K562 (cell line): ENCODE data around the gene LEPR. TPM values are rescaled to one million over a fixed set of nuclear protein-coding genes. Genes with fewer than 3 reads are reported as not detected.

ENCODE experiments used
- AFF1 ChIP-seq, 2 experiments: fragments of 450-650 bp; IDR thresholded peaks; 2 replicates each; pipeline ENCODE4 v1.6.1; 2018; ENCODE audit warnings: mild to moderate bottlenecking in 2 of 2, low read depth in 1 of 2; ENCODE audit not compliant: partially characterized antibody in 2 of 2
- CEBPB ChIP-seq: fragments of 450-650 bp; IDR thresholded peaks from 2 replicates; pipeline ENCODE4 v1.6.1; 2016; ENCODE audit warnings: missing genetic modification characterization, missing compliant biosample characterization
- HMG20B ChIP-seq: fragments of 250-450 bp; sonication (Bioruptor Pico); IDR thresholded peaks from 2 replicates; pipeline ENCODE4 v1.5.0; 2021; ENCODE audit warnings: mild to moderate bottlenecking
- HMGXB4 ChIP-seq: sonication (generic); formaldehyde crosslinking; IDR thresholded peaks from 2 replicates; pipeline ENCODE4 v1.8.1; 2023; ENCODE audit warnings: mild to moderate bottlenecking, missing genetic modification reagents
- HOXB6 ChIP-seq: fragments of 250-450 bp; sonication (Bioruptor Pico); IDR thresholded peaks from 2 replicates; pipeline ENCODE4 v1.5.1; 2022; ENCODE audit warnings: mild to moderate bottlenecking, borderline replicate concordance
- MLLT1 ChIP-seq, 2 experiments: fragments of 450-650 bp; IDR thresholded peaks; 2 replicates each; pipeline ENCODE4 v1.6.1; 2016
- RBFOX2 ChIP-seq: fragments of 200-400 bp; formaldehyde crosslinking; IDR thresholded peaks from 2 replicates; pipeline ENCODE4 v1.6.1; 2017; ENCODE audit warnings: low read depth, mild to moderate bottlenecking, low read length, moderate library complexity
- SMAD2 ChIP-seq: fragments of 150-350 bp; IDR thresholded peaks from 2 replicates; pipeline ENCODE4 v1.6.1; 2014; ENCODE audit warnings: low read depth, mild to moderate bottlenecking, low read length
- ZNF586 ChIP-seq: fragments of 450-650 bp; formaldehyde crosslinking; conservative IDR thresholded peaks from 2 replicates; pipeline ENCODE4 v1.4.0; 2020; ENCODE audit warnings: mild to moderate bottlenecking, moderate library complexity
- ZSCAN32 ChIP-seq: fragments of 450-650 bp; formaldehyde crosslinking; IDR thresholded peaks from 2 replicates; pipeline ENCODE4 v1.4.0; 2020; ENCODE audit warnings: mild to moderate bottlenecking, moderate library complexity
- polyA plus RNA-seq, 8 experiments: library from polyadenylated mRNA; depleted of rRNA in 4 of 8; stranded (reverse) in 5 of 8; unstranded in 3 of 8; fragments of >200 nt; fragmentation: Nextera tagmentation in 2 of 8; fragmentation: Illumina TruSeq in 1 of 8; extraction: Ambion mirVana in 2 of 8; extraction: Trizol in 1 of 8; gene quantifications; 2 replicates each; pipeline versions ENCODE4 v1.2.1 to v1.2.3, GENCODE V29; 2011 to 2014; ENCODE audit warnings: inconsistent platforms in 1 of 8, missing spikeins in 1 of 8
- total RNA-seq, 7 experiments: library from RNA; depleted of rRNA in 6 of 7; stranded (reverse); fragments of >200 nt in 6 of 7; fragmentation: Illumina TruSeq in 2 of 7; extraction: Trizol in 2 of 7; gene quantifications; 2 replicates each; pipeline versions ENCODE4 v1.2.1 to v1.2.3, GENCODE V29; 2011 to 2021; ENCODE audit warnings: low replicate concordance in 1 of 7
- TF ChIP-seq, protein P1 (sequence below): sonication (generic); formaldehyde crosslinking; IDR thresholded peaks from 2 replicates; pipeline ENCODE4 v1.4.0; 2020; ENCODE audit warnings: mild to moderate bottlenecking, missing genetic modification reagents
- TF ChIP-seq, protein P2 (sequence below): sonication (generic); formaldehyde crosslinking; IDR thresholded peaks from 2 replicates; pipeline ENCODE4 v1.8.0; 2023; ENCODE audit warnings: mild to moderate bottlenecking, missing genetic modification reagents

The LEPR gene
- total and polyA plus RNA-seq, 9 of the 15 experiments (the other 6 are each of a cell fraction or from before 2014, with no cell fraction given) = 12.2 to 111 (median 43.1) TPM

GRCh38 chr1:65419681-65420589, 533 bp upstream of the LEPR start (continued):
- no peak for TF ChIP-seq CEBPB
- TF ChIP-seq HOXB6 (CRISPR knock-in tag) = no peak
- TF ChIP-seq, protein P1, sequence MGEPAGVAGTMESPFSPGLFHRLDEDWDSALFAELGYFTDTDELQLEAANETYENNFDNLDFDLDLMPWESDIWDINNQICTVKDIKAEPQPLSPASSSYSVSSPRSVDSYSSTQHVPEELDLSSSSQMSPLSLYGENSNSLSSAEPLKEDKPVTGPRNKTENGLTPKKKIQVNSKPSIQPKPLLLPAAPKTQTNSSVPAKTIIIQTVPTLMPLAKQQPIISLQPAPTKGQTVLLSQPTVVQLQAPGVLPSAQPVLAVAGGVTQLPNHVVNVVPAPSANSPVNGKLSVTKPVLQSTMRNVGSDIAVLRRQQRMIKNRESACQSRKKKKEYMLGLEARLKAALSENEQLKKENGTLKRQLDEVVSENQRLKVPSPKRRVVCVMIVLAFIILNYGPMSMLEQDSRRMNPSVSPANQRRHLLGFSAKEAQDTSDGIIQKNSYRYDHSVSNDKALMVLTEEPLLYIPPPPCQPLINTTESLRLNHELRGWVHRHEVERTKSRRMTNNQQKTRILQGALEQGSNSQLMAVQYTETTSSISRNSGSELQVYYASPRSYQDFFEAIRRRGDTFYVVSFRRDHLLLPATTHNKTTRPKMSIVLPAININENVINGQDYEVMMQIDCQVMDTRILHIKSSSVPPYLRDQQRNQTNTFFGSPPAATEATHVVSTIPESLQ = no peak
- TF ChIP-seq, protein P2, sequence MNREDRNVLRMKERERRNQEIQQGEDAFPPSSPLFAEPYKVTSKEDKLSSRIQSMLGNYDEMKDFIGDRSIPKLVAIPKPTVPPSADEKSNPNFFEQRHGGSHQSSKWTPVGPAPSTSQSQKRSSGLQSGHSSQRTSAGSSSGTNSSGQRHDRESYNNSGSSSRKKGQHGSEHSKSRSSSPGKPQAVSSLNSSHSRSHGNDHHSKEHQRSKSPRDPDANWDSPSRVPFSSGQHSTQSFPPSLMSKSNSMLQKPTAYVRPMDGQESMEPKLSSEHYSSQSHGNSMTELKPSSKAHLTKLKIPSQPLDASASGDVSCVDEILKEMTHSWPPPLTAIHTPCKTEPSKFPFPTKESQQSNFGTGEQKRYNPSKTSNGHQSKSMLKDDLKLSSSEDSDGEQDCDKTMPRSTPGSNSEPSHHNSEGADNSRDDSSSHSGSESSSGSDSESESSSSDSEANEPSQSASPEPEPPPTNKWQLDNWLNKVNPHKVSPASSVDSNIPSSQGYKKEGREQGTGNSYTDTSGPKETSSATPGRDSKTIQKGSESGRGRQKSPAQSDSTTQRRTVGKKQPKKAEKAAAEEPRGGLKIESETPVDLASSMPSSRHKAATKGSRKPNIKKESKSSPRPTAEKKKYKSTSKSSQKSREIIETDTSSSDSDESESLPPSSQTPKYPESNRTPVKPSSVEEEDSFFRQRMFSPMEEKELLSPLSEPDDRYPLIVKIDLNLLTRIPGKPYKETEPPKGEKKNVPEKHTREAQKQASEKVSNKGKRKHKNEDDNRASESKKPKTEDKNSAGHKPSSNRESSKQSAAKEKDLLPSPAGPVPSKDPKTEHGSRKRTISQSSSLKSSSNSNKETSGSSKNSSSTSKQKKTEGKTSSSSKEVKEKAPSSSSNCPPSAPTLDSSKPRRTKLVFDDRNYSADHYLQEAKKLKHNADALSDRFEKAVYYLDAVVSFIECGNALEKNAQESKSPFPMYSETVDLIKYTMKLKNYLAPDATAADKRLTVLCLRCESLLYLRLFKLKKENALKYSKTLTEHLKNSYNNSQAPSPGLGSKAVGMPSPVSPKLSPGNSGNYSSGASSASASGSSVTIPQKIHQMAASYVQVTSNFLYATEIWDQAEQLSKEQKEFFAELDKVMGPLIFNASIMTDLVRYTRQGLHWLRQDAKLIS (CRISPR knock-in tag) = no peak; the same call in 1 of the 2 replicates
- TF ChIP-seq RBFOX2 = no peak
- peak in 1 of 2 experiments; percentile 65 for TF ChIP-seq AFF1 (IDR thresholded peaks at IDR 0.05; ENCODE audit: low read depth in 1 of 2, partially characterized antibody in 2 of 2)
- TF ChIP-seq ZSCAN32 = no peak
- TF ChIP-seq HMGXB4 (CRISPR knock-in tag) = no peak
- no peak for TF ChIP-seq SMAD2
- no peak for TF ChIP-seq HMG20B (CRISPR knock-in tag)
- peak; percentile 66 to 77; a peak in 2 of 4 replicates for TF ChIP-seq MLLT1 (IDR thresholded peaks at IDR 0.05)
- no peak for TF ChIP-seq ZNF586 (CRISPR knock-in tag)
